ENCODE data around the gene PRAF2.

The PRAF2 gene

DNA sequence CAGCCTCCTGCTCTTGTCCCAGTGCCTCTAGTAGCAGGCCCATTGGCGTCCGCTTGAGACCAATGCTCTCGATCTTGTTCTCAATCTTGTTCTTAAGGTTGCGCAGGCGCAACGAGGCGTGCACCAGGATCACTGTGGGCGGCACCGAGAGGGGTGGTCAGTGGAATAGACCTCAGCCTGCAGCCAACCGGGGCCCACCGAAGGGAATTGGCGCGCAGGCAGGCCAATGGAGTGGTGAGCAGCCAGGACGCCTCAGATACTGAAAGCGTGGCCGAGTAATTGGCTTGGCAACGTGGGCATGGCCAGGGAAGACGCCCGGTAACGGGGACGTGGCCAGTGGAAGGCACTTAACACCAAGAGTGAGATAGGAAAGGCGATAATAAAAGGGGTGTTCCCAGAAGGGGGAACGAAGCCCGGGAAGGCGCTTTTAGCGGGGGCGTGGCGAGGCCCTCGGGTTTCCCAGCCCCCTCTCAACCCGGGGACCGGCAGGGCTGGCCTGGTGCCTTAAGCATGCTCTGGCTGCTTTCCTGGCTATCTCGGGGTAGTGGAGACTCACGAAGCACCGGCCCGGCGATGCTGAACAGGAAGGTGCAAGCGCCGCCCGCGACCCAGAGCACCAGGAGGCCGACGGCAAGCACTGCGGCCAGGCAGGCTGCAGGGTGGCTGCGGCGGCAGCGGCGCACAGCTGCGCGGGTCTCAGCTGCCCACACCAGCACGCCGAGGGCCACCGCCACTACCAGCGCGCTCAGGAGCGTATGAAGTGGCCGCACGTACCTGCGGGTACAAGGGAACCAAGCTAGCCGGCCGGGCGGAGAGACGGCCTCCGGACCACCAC is 1.7 kb downstream of the PRAF2 start:
- DNase-seq (ENCODE audit: insufficient read length) (no peak), FAIRE-seq (no peak)
- no peak for TF ChIP-seq POLR2A (IDR thresholded peaks at IDR 0.05; ENCODE audit: low read depth, low read length)
- TF ChIP-seq POLR2AphosphoS5 (IDR thresholded peaks at IDR 0.05; ENCODE audit: low read depth, low read length) = no peak
- TF ChIP-seq TAF1 (IDR thresholded peaks at IDR 0.05; ENCODE audit: borderline replicate concordance, low read depth, low read length) = no peak

DNA sequence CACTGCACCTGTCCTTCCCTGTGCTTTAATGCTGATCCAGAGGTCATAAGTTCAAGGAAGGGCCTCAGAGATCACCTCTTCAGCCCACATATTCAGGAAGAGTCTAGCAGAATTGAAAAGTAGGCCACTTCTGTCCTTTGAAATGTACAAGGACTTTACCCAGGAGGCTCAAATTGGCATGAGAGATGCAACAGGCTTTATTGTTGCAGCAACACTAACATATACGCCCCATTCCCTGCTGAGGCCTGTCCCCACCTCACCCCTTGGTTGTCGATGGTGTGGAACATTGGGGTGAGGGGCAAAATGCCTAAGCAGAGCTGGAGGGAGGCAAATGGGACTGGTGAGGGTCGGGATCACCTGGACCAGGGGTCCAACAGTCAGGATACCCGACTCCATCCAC is 2.8 kb downstream of the PRAF2 start:
- TF ChIP-seq TAF1 (IDR thresholded peaks at IDR 0.05; ENCODE audit: borderline replicate concordance, low read depth, low read length) (no peak), POLR2A (IDR thresholded peaks at IDR 0.05; ENCODE audit: low read depth, low read length) (no peak), POLR2AphosphoS5 (IDR thresholded peaks at IDR 0.05; ENCODE audit: low read depth, low read length) (no peak)
- FAIRE-seq (no peak), DNase-seq (ENCODE audit: insufficient read length) (no peak)

DNA sequence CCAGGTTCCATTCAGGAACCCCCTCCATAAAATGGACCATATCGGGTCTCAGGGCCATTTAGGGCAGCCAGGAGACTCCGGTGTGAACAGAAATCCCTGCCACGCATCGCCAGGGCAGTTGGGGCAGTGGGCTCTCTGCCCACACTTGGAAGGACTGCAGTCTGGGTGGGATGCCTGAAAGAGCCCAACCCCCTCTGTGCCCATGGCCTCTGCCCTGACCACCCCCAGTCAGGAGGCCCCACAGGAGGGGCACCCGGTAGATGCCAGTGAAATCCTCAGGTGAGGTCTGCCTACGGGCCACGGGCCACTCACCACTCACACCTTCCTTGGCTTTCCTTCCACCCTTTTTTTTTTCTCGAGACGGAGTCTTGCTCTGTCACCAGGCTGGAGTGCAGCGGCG is 4.8 kb downstream of the PRAF2 start:
- FAIRE-seq = no peak
- TF ChIP-seq POLR2A (IDR thresholded peaks at IDR 0.05; ENCODE audit: low read depth, low read length) (no peak), POLR2AphosphoS5 (IDR thresholded peaks at IDR 0.05; ENCODE audit: low read depth, low read length) (no peak), TAF1 (IDR thresholded peaks at IDR 0.05; ENCODE audit: borderline replicate concordance, low read depth, low read length) (no peak)

DNA sequence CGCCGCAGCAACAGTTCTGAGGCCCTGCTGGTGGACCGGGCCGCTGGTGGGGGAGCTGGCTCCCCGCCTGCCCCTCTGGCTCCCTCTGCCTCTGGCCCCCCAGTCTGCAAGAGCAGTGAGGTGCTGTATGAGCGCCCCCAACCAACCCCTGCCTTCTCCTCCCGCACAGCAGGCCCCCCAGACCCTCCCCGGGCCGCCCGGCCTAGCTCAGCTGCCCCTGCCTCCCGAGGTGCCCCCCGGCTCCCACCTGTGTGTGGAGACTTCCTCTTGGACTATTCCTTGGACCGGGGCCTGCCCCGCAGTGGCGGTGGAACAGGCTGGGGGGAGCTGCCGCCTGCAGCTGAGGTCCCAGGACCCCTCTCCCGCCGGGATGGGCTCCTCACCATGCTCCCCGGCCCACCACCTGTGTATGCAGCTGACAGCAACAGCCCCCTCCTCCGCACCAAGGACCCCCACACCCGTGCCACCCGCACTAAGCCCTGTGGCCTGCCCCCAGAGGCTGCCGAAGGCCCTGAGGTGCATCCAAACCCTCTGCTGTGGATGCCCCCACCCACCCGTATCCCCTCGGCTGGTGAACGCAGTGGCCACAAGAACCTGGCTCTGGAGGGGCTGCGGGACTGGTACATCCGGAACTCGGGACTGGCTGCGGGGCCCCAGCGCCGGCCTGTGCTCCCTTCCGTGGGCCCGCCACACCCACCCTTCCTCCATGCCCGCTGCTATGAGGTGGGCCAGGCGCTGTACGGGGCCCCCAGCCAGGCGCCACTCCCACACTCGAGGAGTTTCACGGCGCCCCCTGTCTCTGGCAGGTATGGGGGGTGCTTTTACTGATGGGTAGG is 6.3 kb downstream of the PRAF2 start:
- DNase-seq (ENCODE audit: insufficient read length) = no peak
- TF ChIP-seq POLR2A (IDR thresholded peaks at IDR 0.05; ENCODE audit: low read depth, low read length) (no peak), POLR2AphosphoS5 (IDR thresholded peaks at IDR 0.05; ENCODE audit: low read depth, low read length) (no peak), TAF1 (IDR thresholded peaks at IDR 0.05; ENCODE audit: borderline replicate concordance, low read depth, low read length) (no peak)
- no peak for FAIRE-seq

More for the DNA sequence above, 4.8 kb downstream of the PRAF2 start:
- no peak for DNase-seq (ENCODE audit: insufficient read length)

DNA sequence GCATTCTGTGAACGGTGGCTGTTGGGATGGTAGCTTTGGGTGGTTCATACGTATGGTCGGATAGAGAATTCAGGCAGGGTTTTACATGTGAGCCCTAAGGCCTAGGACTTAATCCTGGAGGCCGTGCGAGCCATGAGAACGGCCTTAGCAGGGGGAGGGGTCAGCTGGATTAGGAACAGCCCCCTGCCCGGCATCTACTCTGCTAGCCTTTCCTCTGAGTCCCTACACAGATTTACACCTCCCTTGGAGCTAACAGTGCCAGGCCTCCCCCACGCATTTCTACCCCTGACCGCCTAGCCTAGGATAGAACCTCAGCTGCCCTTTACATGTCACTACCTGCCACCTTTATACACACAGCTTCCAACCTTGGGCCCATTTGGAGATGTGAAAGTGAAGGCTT is 7.1 kb downstream of the PRAF2 start:
- DNase-seq (ENCODE audit: insufficient read length) = no peak
- FAIRE-seq = no peak
- TF ChIP-seq POLR2A (IDR thresholded peaks at IDR 0.05; ENCODE audit: low read depth, low read length) (no peak), POLR2AphosphoS5 (IDR thresholded peaks at IDR 0.05; ENCODE audit: low read depth, low read length) (no peak), TAF1 (IDR thresholded peaks at IDR 0.05; ENCODE audit: borderline replicate concordance, low read depth, low read length) (no peak)

DNA sequence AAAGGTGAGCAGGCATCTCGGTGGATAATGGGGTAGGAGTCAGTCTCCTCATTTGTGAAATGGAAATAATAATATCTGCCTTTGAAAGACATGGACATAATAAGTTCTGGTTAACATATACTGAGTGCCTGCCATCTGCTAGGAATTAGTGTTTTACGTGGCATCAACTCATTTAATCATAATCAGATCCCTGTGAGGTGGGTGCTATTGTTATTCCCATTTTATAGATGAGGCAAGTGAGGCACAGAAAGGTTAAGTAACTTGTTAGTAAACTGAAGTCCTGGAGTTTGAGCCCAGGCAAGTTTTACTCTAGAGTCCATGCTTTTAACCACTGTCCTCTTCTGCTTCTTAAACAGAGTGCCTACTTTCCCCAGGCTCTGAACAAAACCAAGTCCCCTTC is 7.5 kb downstream of the PRAF2 start:
- FAIRE-seq (no peak), DNase-seq (ENCODE audit: insufficient read length) (no peak)
- TF ChIP-seq TAF1 (IDR thresholded peaks at IDR 0.05; ENCODE audit: borderline replicate concordance, low read depth, low read length) (no peak), POLR2A (IDR thresholded peaks at IDR 0.05; ENCODE audit: low read depth, low read length) (no peak), POLR2AphosphoS5 (IDR thresholded peaks at IDR 0.05; ENCODE audit: low read depth, low read length) (no peak)

DNA sequence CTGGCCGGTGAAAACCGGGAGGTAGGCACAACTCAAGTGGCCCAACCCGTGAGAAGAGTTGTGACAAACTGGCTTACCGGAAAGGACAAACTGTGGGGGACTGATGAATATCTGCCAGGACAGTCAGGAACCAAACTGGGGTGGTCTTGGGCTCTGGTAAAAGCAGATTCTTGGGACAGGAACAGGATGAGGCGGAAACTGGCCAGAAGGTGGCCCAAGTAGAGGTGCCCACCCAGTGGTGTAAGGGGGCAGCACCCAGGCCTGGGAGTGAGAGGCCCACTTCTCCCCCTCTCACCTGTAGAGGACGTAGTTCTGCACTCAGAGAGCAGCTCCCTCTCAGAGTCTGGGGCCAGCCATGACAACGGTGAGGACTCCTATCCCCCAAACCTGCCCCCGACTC is 9.1 kb downstream of the PRAF2 start:
- DNase-seq (ENCODE audit: insufficient read length) (no peak), FAIRE-seq (no peak)
- no peak for TF ChIP-seq TAF1 (IDR thresholded peaks at IDR 0.05; ENCODE audit: borderline replicate concordance, low read depth, low read length)
- no peak for TF ChIP-seq POLR2AphosphoS5 (IDR thresholded peaks at IDR 0.05; ENCODE audit: low read depth, low read length)
- TF ChIP-seq POLR2A (IDR thresholded peaks at IDR 0.05; ENCODE audit: low read depth, low read length) = no peak

DNA sequence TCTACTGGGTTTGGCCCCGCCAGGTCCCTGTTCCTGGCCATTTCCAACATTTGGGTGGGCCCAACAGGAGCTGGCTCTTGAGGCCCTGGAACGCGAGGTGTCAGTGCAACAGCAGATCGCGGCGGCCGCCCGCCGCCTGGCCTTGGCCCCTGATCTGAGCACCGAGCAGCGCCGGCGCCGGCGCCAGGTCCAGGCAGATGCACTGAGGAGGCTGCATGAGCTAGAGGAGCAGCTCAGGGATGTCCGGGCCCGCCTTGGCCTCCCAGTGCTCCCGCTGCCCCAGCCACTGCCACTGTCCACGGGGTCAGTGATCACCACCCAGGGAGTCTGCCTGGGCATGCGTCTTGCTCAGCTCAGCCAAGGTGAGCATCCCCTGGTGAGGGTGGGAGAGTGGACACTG is 9.5 kb downstream of the PRAF2 start:
- DNase-seq (ENCODE audit: insufficient read length) (no peak), FAIRE-seq (no peak)
- no peak for TF ChIP-seq POLR2AphosphoS5 (IDR thresholded peaks at IDR 0.05; ENCODE audit: low read depth, low read length)
- TF ChIP-seq POLR2A (IDR thresholded peaks at IDR 0.05; ENCODE audit: low read depth, low read length) = no peak
- no peak for TF ChIP-seq TAF1 (IDR thresholded peaks at IDR 0.05; ENCODE audit: borderline replicate concordance, low read depth, low read length)

DNA sequence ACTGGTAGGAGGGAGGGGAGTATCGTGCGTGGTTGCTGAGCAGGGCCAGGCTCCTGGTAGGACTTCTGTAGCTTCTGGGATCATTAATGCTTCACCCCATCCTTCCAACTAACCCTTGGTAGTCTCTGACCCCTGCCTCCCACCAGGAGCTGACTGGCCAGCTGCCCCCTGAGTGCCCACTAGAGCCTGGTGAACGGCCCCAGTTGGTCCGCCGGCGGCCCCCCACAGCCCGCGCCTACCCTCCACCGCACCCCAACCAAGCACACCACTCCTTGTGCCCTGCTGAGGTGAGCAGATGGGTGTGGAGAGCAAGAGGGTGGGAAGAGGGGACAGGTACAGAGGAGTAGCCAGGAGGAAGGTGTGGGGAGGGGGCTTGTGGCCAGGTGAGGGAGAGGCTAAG is 10.1 kb downstream of the PRAF2 start:
- FAIRE-seq = no peak
- DNase-seq (ENCODE audit: insufficient read length) = no peak
- TF ChIP-seq POLR2A (IDR thresholded peaks at IDR 0.05; ENCODE audit: low read depth, low read length) (no peak), POLR2AphosphoS5 (IDR thresholded peaks at IDR 0.05; ENCODE audit: low read depth, low read length) (no peak)

DNA sequence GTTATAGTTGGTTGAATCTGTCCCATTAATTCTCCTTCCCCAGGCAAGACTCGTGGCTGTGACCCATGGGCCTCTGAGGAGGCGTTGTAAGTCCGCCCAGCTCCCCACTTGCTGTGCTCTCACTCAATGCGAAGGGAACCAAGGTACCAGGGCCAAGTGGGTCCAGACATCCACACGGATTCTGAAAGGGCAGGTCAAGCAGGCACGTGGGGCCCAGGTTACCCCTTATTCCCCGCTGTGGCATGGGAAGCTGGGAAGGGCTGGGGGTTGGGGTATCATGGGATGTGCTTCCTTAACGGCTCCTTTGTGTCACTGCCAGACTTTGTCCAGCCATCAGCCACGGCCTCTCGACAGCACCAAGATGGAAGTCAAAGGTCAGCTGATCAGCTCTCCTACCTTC is 11.9 kb downstream of the PRAF2 start:
- no peak for TF ChIP-seq TAF1 (IDR thresholded peaks at IDR 0.05; ENCODE audit: borderline replicate concordance, low read depth, low read length)
- TF ChIP-seq POLR2AphosphoS5 (IDR thresholded peaks at IDR 0.05; ENCODE audit: low read depth, low read length) = no peak
- TF ChIP-seq POLR2A (IDR thresholded peaks at IDR 0.05; ENCODE audit: low read depth, low read length) = no peak
- DNase-seq (ENCODE audit: insufficient read length) (no peak), FAIRE-seq (no peak)

DNA sequence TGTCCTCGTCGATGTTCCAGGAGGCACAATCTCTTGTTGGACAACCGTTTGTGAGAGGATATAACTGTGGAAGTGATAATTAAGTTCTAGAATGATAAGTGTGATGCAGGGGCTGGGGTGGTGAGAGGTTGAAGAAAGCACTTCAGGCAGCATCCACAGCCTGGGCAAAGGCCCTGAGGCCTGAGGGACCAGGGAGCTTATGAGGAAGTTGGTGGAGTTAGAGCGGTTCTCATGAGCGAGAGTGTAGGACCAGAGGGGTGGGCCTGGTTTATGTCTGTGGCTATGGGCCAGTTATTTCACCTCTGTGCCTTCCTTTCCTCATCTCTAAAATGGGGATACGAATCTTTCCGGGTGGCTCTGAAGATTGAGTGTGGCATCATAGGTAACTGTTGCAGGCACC is 12.3 kb downstream of the PRAF2 start:
- DNase-seq (ENCODE audit: insufficient read length) (no peak), FAIRE-seq (no peak)
- TF ChIP-seq TAF1 (IDR thresholded peaks at IDR 0.05; ENCODE audit: borderline replicate concordance, low read depth, low read length) (no peak), POLR2AphosphoS5 (IDR thresholded peaks at IDR 0.05; ENCODE audit: low read depth, low read length) (no peak)

DNA sequence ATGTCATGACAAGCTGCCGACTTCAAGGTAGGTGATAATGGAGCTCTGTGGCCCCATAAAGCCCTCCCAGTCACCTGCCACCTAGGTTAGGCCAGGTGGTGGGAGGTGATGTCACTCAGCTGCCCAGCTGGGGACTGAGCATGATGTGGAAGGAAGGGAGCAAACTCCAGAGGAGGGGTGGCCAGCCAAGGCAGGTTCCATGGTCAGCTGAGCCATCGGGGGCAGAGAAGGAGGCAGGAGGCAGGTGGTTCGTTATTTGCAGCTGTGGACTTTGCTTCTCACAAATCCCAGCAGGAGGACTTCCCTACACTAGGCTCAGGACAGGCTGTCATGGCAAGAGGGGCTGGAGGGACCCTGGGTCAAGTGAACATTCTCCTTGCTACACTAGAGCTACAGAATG is 12.9 kb downstream of the PRAF2 start:
- no peak for FAIRE-seq
- DNase-seq (ENCODE audit: insufficient read length) = no peak
- TF ChIP-seq TAF1 (IDR thresholded peaks at IDR 0.05; ENCODE audit: borderline replicate concordance, low read depth, low read length) (no peak), POLR2AphosphoS5 (IDR thresholded peaks at IDR 0.05; ENCODE audit: low read depth, low read length) (no peak), POLR2A (IDR thresholded peaks at IDR 0.05; ENCODE audit: low read depth, low read length) (no peak)
